SK-MEL-5 (cell line): ENCODE measurements around the gene ALDH3B2. TPM values are rescaled to one million over a fixed set of nuclear protein-coding genes. Genes with fewer than 3 reads are reported as not detected.
A peak's percentile ranks its signal among the peaks of the same experiment; 100 is the strongest.
"Not testable (repeated sequence)": the region's sequence is repeated elsewhere in the genome, so short reads cannot be mapped to it uniquely, and the experiment has no call there.

ENCODE experiments used
- DNase-seq: peaks from one replicate; pipeline ENCODE4 v3.0.0-alpha.2; 2016; ENCODE audit warnings: low read depth, low spot score
- in situ Hi-C: cut with HindIII; loops from 2 replicates; pipeline ENCODE4 v1.10.0; 2016; ENCODE audit warnings: low sequenced_read_pairs, high pct_unique_total_duplicates, low pct_unique_long_range_greater_than_20kb
- total RNA-seq: library from RNA; depleted of rRNA; stranded (reverse); fragments of >200 nt; shearing (Covaris generic); gene quantifications from 2 replicates; pipeline ENCODE4 v1.2.3, GENCODE V29; 2014

Gene ALDH3B2
- total RNA-seq, 1 experiment from 2014 or later = 1.4 TPM

- in situ Hi-C loops = no loop called here
- DNase-seq = no peak
Observed at GRCh38 chr11:67638535-67639437, 35.6 kb downstream of the ALDH3B2 start.

GRCh38 chr11:67637441-67637840, 37.0 kb downstream of the ALDH3B2 start:
- in situ Hi-C loops, DNase-seq: not testable (repeated sequence)

- in situ Hi-C loops = no loop called here
- no peak for DNase-seq
Observed at GRCh38 chr11:67636962-67637361, 37.5 kb downstream of the ALDH3B2 start.

- in situ Hi-C loops = no loop called here
- no peak for DNase-seq
Observed at GRCh38 chr11:67635231-67635521, 39.2 kb downstream of the ALDH3B2 start.

- in situ Hi-C loops = no loop called here
- no peak for DNase-seq
Observed at GRCh38 chr11:67634366-67635230, 39.8 kb downstream of the ALDH3B2 start.

- no peak for DNase-seq
- in situ Hi-C loops = no loop called here
Observed at GRCh38 chr11:67633758-67634365, 40.6 kb downstream of the ALDH3B2 start.

- in situ Hi-C loops = no loop called here
- no peak for DNase-seq
Observed at GRCh38 chr11:67632982-67633755, 41.3 kb downstream of the ALDH3B2 start.

GRCh38 chr11:67632175-67632981, 42.0 kb downstream of the ALDH3B2 start:
- in situ Hi-C loops = no loop called here

GRCh38 chr11:67631853-67632174, 42.6 kb downstream of the ALDH3B2 start:
- DNase-seq = no peak
- in situ Hi-C loops = no loop called here

More at GRCh38 chr11:67632175-67632981, 42.0 kb downstream of the ALDH3B2 start:
- DNase-seq = no peak

- no peak for DNase-seq
- in situ Hi-C loops = no loop called here
Observed at GRCh38 chr11:67631411-67631810, 43.0 kb downstream of the ALDH3B2 start.

- in situ Hi-C loops = no loop called here
- DNase-seq = no peak
Observed at GRCh38 chr11:67630943-67631331, 43.5 kb downstream of the ALDH3B2 start.

- peak; percentile 94 for DNase-seq
Observed at GRCh38 chr11:67630228-67630942, 44.0 kb downstream of the ALDH3B2 start.

GRCh38 chr11:67629386-67630227, 44.8 kb downstream of the ALDH3B2 start, which contains the start of gene NUDT8:
NUDT8 (minus strand) TSS chr11:67629937; CDS start chr11:67629911, 26 bp downstream.
- in situ Hi-C loops = no loop called here
- peak; percentile 67 for DNase-seq

More at GRCh38 chr11:67630228-67630942, 44.0 kb downstream of the ALDH3B2 start:
- in situ Hi-C loops = no loop called here

GRCh38 chr11:67628710-67629385, 45.6 kb downstream of the ALDH3B2 start:
- in situ Hi-C loops = no loop called here
- DNase-seq = no peak
